ENCODE data around the gene ALKBH6.

DNA sequence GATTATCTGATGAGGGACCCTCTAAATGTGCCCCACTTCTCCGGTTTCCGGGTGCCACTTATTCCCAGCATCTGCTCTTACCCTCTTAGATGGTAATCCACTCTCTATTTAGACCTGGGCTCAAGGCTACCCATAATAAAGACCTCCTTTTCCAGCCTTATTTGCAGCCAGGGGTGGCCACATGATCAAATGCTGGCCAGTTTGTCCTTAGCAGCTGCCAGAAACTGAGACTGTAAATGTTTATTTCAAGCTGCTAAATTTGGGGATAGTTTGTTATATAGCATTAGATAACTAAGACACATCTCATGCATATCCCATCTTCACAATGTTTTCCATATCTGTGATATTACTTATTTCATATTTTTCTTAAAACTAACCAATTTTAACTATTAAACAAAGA is 29.9 kb upstream of the ALKBH6 start:
- TF ChIP-seq ZBTB34 (CRISPR knock-in tag; IDR thresholded peaks at IDR 0.05) (no peak), ZFX (CRISPR knock-in tag; IDR thresholded peaks at IDR 0.05) (no peak), CHD2 (IDR thresholded peaks at IDR 0.05; ENCODE audit: low read depth, low read length) (no peak), MED1 (CRISPR knock-in tag; IDR thresholded peaks at IDR 0.05; ENCODE audit: borderline replicate concordance) (no peak), RAD21 (CRISPR knock-in tag; conservative IDR thresholded peaks at IDR 0.05 in 1 of 2, IDR thresholded peaks at IDR 0.05 in 1 of 2) (no peak), HOXB6 (CRISPR knock-in tag; IDR thresholded peaks at IDR 0.05; ENCODE audit: borderline replicate concordance) (no peak), ZBTB7A (IDR thresholded peaks at IDR 0.05; ENCODE audit: borderline replicate concordance, control insufficient read depth, low read depth, low read length) (no peak), EZH2 (IDR thresholded peaks at IDR 0.05; ENCODE audit: borderline replicate concordance, low read depth, low read length) (no peak), SMARCB1 (IDR thresholded peaks at IDR 0.05; ENCODE audit: insufficient read length, low read depth) (no peak), NR2C2 (CRISPR knock-in tag; IDR thresholded peaks at IDR 0.05) (no peak), NR2C2 (tag; IDR thresholded peaks at IDR 0.05) (no peak), NEUROD1 (IDR thresholded peaks at IDR 0.05; ENCODE audit: borderline replicate concordance, low read depth, low read length, partially characterized antibody) (no peak)
- TF ChIP-seq, protein P1, sequence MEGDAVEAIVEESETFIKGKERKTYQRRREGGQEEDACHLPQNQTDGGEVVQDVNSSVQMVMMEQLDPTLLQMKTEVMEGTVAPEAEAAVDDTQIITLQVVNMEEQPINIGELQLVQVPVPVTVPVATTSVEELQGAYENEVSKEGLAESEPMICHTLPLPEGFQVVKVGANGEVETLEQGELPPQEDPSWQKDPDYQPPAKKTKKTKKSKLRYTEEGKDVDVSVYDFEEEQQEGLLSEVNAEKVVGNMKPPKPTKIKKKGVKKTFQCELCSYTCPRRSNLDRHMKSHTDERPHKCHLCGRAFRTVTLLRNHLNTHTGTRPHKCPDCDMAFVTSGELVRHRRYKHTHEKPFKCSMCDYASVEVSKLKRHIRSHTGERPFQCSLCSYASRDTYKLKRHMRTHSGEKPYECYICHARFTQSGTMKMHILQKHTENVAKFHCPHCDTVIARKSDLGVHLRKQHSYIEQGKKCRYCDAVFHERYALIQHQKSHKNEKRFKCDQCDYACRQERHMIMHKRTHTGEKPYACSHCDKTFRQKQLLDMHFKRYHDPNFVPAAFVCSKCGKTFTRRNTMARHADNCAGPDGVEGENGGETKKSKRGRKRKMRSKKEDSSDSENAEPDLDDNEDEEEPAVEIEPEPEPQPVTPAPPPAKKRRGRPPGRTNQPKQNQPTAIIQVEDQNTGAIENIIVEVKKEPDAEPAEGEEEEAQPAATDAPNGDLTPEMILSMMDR (IDR thresholded peaks at IDR 0.05 in 2 of 3, conservative IDR thresholded peaks at IDR 0.05 in 1 of 3; ENCODE audit: insufficient read depth in 2 of 3, low read depth in 1 of 3, low read length in 3 of 3) = no peak

Data from K562 (cell line).